Effector memory CD8-positive, alpha-beta T cell (primary cell): ENCODE data around the gene CARD19.

ENCODE experiments used
- ATAC-seq: fragments of 150-1000 bp; cut with Tn5 transposase; replicated peaks from 2 replicates; pipeline ENCODE4 v1.10.0; 2021; ENCODE audit warnings: mild to moderate bottlenecking, moderate library complexity
- DNase-seq, 3 experiments: peaks; one replicate each; pipeline ENCODE4 v3.0.0; 2021
- H3K27ac Mint-ChIP-seq, 2 donors: one replicate each; pipeline ENCODE4 v1.8.0; 2022; ENCODE audit warnings: mild to moderate bottlenecking in 2 of 2, mixed read lengths in 2 of 2, moderate library complexity in 2 of 2
- H3K27me3 Mint-ChIP-seq, 2 donors: one replicate each; pipeline ENCODE4 v1.8.0; 2022; ENCODE audit warnings: mixed read lengths in 2 of 2
- H3K36me3 Mint-ChIP-seq: one replicate; pipeline ENCODE4 v1.8.0; 2022; ENCODE audit warnings: mild to moderate bottlenecking, moderate library complexity, mixed read lengths; ENCODE audit not compliant: insufficient read depth
- H3K4me1 Mint-ChIP-seq, 2 donors: one replicate each; pipeline ENCODE4 v1.8.0; 2022; ENCODE audit warnings: low read depth in 2 of 2, mixed read lengths in 2 of 2
- H3K4me3 Mint-ChIP-seq, 2 donors: one replicate each; pipeline ENCODE4 v1.8.0; 2022; ENCODE audit warnings: mild to moderate bottlenecking in 2 of 2, mixed read lengths in 2 of 2, moderate library complexity in 2 of 2
- H3K9me3 Mint-ChIP-seq, 2 donors: one replicate each; pipeline ENCODE4 v1.8.0; 2022; ENCODE audit warnings: mixed read lengths in 2 of 2

The CARD19 gene

DNA sequence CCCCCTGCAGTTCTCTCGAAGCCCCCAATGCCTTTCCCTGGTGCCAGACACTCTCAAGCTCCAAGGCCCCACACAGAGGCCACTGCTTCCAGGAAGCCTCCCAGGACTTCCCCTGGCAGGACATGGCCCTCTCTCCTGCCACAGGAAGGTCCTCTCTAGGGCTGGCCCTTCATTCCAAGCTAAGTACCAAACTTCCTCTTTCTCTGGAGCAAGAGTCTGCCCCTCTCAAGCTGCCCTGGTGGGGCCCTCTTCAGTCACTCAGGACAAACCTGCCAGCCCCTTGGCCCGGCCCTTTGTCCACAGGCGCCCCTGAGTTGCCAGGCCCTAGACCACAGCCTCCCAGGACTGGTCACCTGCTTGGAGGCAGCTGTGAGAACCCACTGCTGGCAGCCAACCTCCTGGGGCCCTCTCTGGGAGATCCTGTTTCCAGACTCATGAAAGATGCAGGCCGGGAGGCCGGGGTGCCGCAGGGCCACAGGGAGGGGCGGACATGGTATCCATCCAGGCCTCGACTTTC, 31.4 kb downstream of the CARD19 start:
- no peak for DNase-seq
- H3K4me3 Mint-ChIP-seq = peak overlapping the region; percentile 52 to 75
- H3K9me3 Mint-ChIP-seq = no peaks in the 10 kb centered on the region
- H3K36me3 Mint-ChIP-seq = peaks cover 99% of the 10 kb centered on the region
- no peaks in the 10 kb centered on the region for H3K27me3 Mint-ChIP-seq
- peak overlapping the region; percentile 97 for H3K27ac Mint-ChIP-seq
- ATAC-seq = no peak
- H3K4me1 Mint-ChIP-seq = peaks cover 43 to 66% of the 10 kb centered on the region in 2 donors

DNA sequence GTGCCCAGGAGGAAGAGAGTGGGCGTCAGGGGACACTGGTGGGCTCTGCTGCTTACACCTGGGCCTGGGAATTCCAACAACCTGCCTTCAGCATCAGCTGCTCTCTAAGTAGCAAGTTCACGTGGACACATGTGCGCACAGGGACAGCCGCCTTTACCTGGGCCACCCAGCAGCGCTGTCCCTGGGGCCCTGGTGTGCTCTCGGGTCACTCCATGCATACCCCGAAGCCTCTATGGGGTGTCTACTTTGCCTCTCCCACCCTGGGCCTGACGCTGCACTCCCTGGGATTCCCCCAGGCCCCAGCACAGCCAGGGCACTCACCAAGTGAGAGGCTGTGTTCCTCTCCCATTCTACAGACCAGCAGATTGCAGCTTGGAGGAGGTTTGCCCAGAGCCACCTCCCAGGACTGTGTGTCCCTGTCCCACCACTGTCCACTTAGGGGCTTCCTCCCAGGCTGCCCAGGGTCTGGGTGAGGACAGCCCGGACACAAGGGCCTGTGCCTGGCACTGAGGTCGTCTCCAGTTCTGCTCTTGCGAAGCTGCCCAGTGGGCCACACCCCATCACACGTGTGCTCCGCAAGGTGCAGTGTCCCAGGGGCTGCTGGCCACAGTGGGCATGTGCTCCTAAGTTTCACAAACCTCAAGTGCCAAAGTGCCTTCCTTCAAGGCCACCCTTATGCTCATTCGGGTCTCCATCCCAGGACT, 32.1 kb downstream of the CARD19 start:
- ATAC-seq (no peak), DNase-seq (no peak)
- Mint-ChIP-seq H3K4me3 (peak overlapping the region in 1 of 2 donors; percentile 36), H3K9me3 (no peaks in the 10 kb centered on the region), H3K27ac (peak overlapping the region; percentile 97), H3K36me3 (peaks cover 99% of the 10 kb centered on the region), H3K27me3 (no peaks in the 10 kb centered on the region), H3K4me1 (peaks cover 48 to 73% of the 10 kb centered on the region in 2 donors)

DNA sequence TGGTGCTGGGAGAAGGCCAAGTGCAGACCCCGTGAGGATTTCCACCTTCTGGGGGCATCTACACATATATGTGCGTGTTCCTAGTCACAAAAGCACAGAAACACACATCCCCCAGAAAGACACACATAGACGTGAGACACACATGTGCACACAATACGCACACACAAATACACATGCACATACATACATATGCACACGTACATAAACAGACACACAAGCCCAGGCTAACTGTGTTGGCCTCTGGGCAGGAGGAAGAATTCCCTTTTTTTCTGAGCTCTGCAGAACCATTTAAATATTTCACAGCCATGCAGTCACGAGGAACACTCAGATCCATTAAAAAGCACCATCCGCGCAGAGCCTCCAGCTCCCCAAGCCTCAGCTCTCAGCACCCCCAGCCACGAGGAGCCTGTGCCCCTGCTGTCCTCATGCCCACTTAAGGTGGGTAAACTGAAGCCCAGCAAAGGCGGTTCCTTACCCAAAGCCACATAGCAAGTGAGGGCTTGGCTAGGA, 32.8 kb downstream of the CARD19 start:
- Mint-ChIP-seq H3K9me3 (no peaks in the 10 kb centered on the region), H3K4me1 (peaks cover 51 to 75% of the 10 kb centered on the region in 2 donors), H3K36me3 (peaks cover 99% of the 10 kb centered on the region), H3K27me3 (no peaks in the 10 kb centered on the region), H3K4me3 (peak overlapping the region in 1 of 2 donors; percentile 36), H3K27ac (peak overlapping the region; percentile 97)
- ATAC-seq (no peak), DNase-seq (no peak)

DNA sequence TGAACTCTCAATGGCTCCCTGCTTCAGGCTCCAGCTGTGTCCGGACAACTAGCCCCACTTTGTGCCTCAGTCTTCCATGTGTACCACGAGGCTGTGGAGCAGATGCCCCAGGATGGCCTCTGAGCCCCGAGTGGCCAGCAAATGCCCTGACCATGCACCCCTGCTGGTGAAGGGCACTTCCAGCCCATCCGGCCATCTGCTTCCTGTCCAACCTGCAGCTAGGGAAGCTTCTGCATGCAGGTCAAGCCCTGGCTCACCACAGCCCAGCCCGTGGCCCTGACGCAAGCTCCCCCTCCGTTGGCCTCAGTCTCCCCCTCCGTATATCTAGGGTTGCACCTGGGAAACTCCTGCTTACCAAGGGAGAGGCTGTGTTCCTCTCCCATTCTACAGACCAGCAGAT, 33.3 kb downstream of the CARD19 start:
- peaks cover 99% of the 10 kb centered on the region for H3K36me3 Mint-ChIP-seq
- ATAC-seq (no peak), DNase-seq (no peak)
- peak overlapping the region; percentile 3 to 13 for H3K4me3 Mint-ChIP-seq
- H3K4me1 Mint-ChIP-seq = peaks cover 51 to 74% of the 10 kb centered on the region in 2 donors
- H3K27me3 Mint-ChIP-seq = no peaks in the 10 kb centered on the region
- H3K9me3 Mint-ChIP-seq = no peaks in the 10 kb centered on the region
- H3K27ac Mint-ChIP-seq = peak overlapping the region; percentile 19 to 97

DNA sequence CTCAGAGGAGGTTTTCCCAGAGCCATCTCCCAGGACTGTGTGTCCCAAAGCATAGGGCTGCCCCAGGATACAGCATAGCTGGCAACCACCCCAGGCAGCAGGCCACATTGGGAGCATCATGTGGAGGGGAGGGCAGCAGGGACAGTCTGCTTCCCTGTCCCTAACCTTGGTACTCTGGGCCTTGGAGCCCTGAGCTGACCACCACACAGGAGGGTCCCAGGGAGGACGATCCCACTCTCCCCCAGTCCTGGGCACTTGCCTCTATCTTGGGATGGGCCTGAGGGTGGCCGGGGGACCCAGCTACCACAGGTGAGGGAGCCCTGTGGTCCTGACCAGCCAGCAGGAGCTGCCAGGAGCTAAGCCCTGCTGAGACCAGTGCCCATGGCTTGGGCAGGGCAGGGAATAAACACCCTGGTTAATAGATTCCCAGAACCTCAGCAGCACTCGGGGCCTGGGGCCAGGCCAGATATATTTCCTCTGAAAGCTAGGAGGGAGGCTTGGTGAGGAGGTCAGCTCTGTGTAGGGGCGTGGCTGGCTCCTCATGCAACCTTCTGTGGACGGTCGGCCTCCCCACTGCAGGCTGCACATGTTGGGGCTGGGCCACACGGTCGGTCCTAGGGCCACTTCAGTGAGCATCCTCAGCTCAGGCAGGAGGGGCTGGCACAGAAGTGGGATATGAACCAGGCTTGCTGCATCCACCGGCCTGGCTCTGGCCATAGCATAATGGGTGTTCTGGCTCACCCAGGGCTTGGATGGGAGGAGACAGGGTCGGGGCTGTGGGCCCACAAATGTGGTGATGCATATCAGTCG, 33.9 kb downstream of the CARD19 start:
- Mint-ChIP-seq H3K9me3 (no peaks in the 10 kb centered on the region), H3K27me3 (no peaks in the 10 kb centered on the region), H3K4me3 (peak overlapping the region; percentile 22 to 93), H3K4me1 (peaks cover 57 to 74% of the 10 kb centered on the region in 2 donors), H3K36me3 (peaks cover 99% of the 10 kb centered on the region), H3K27ac (peak overlapping the region; percentile 87 to 97)
- no peak for ATAC-seq
- no peak for DNase-seq

DNA sequence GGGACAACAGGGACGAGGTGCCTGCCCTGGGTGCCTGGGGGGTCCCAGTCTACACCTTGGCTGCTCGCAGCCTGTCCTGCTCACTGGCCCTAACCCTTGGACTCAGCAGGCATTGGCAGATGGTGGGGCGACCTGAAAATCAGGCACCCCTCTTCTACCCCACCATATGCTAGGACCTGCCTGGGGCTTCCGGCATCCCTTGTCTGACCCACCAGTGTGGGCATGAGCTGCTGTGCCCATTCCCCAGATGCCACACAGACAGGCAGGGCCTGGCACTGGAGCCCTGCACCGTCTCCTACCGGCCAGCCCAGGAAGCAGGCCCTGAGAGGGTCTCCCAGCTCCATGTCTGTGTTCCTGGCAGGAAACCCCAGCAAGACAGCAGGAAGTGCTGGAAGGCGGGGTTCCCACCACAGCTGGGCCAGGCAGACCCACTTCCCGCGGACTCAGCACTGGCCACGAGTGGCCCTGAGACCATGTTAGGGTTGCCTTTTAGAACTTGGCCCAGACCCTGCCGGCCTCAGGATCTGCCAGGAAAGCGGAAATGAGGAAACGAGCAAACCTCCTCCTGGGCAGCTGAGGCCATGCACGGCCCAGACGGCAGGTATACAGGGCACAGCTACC, 35.0 kb downstream of the CARD19 start:
- peak overlapping the region; percentile 87 to 97 for H3K27ac Mint-ChIP-seq
- no peaks in the 10 kb centered on the region for H3K27me3 Mint-ChIP-seq
- H3K4me3 Mint-ChIP-seq = peak overlapping the region; percentile 22 to 93
- DNase-seq = no peak
- H3K9me3 Mint-ChIP-seq = no peaks in the 10 kb centered on the region
- H3K36me3 Mint-ChIP-seq = peaks cover 88% of the 10 kb centered on the region
- H3K4me1 Mint-ChIP-seq = peaks cover 53 to 70% of the 10 kb centered on the region in 2 donors
- no peak for ATAC-seq

DNA sequence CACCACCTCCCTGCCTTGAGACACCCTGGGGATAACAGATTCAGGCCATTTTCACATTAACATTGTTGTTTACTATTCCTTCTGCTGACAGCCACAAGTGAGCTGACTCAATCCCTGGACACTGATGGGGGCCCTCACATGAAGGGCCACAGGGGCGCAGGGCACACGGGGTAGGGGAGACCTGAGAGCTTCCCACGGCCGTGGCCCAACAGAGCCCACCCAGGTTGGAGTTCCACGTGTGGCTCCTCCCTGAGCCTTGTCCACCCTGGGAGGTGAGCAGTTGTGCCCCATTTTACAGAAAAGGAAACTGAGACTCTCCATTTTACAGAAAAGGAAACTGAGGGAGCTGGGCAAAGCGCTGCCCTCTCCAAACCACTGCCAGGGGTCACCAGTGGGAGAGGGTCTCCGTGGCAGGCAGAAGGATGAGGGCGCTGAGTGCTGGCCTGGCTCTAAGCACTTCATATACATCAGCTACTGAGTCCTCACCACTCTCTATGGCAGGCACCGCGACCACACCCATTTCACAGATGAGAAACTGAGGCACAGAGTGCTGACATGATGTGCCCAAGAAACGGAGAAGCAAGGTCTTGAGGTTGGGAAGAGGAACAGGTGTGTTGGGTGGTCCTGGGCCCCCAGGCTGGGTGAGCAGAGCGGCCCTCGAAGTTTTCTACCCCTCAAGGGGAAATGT, 35.7 kb downstream of the CARD19 start:
- H3K4me1 Mint-ChIP-seq = peaks cover 45 to 65% of the 10 kb centered on the region in 2 donors
- H3K4me3 Mint-ChIP-seq = peak overlapping the region; percentile 91 to 93
- peaks cover 85% of the 10 kb centered on the region for H3K36me3 Mint-ChIP-seq

DNA sequence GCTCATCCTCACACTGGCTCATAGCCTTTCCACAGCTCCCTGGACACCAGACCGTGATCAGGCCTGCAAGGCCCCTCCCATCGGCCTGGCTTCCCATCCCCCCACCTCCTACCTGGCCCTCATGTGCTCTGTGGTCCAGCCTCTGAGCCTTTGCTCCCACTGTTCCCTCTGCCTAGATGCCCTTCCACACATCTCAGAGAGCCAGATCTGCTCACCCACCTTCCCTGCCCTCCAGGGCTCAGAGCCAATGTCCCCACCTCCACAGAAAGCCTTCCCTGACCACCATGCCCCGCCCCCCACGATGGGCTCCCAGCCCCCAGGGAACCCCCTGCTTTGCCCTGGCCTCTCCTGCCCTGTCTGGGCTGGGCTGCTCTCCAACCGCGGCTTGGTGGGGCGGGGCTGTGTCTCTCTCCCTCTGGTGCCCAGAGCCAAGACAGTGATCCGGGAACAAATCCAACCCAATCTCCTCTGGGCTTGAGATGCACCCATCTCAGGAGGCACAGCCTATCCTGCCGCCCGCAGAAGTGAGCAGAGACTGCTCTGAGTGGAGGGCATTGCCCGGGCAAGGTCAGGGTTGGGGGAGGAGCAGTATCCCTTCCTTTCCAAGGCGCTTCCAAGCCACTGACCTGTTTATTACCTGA, 36.4 kb downstream of the CARD19 start:
- Mint-ChIP-seq H3K27ac (peak overlapping the region; percentile 97 to 98), H3K4me1 (peaks cover 42 to 59% of the 10 kb centered on the region in 2 donors)
- ATAC-seq = no peak

More for the DNA sequence above, 35.7 kb downstream of the CARD19 start:
- no peak for ATAC-seq
- Mint-ChIP-seq H3K27me3 (no peaks in the 10 kb centered on the region), H3K27ac (peak overlapping the region; percentile 97 to 98), H3K9me3 (no peaks in the 10 kb centered on the region)
- no peak for DNase-seq

DNA sequence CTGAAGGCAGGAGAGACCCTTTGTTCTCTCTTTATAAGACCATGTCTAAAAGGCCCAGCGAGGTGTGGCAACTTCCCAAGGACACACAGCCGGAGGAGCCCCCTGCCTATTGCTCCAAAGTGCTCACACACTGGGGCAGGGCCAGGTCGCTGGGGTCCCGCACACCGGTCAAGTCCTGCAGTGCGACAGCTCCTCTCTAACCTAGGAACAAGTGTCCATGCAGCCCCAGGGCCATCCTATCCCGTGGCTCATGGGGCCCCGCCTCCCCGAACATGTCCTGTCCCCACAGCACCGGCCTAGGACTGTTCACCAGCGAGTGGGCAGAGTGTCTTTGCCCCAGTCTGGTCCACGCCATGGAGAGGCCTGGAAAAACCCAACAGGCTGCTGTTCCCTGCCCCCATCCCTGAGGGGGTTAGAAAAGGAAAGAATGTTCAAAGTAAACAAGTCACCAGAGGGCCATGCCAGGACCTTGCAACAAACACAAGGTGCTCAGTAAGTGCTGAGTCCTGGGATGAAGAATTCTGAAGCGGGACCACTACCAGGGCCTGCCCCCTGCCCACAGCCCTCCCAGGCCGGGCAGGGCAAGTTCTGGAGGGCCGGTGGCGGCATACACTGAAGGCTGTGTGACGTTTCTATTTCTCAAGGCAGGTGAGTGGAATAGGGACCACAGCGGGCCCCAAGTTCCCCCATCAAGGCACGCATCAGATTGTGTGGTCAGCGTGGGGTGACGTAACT, 37.1 kb downstream of the CARD19 start:
- Mint-ChIP-seq H3K9me3 (no peaks in the 10 kb centered on the region), H3K36me3 (peaks cover 77% of the 10 kb centered on the region), H3K4me3 (peak overlapping the region; percentile 91 to 93), H3K27ac (peak overlapping the region; percentile 97 to 98), H3K27me3 (no peaks in the 10 kb centered on the region), H3K4me1 (peaks cover 42 to 53% of the 10 kb centered on the region in 2 donors)
- ATAC-seq (peak; percentile 45), DNase-seq (peak in 1 of 3 experiments; percentile 68)

More for the DNA sequence above, 36.4 kb downstream of the CARD19 start:
- no peak for DNase-seq
- Mint-ChIP-seq H3K36me3 (peaks cover 80% of the 10 kb centered on the region), H3K9me3 (no peaks in the 10 kb centered on the region), H3K27me3 (no peaks in the 10 kb centered on the region), H3K4me3 (peak overlapping the region; percentile 91 to 93)

DNA sequence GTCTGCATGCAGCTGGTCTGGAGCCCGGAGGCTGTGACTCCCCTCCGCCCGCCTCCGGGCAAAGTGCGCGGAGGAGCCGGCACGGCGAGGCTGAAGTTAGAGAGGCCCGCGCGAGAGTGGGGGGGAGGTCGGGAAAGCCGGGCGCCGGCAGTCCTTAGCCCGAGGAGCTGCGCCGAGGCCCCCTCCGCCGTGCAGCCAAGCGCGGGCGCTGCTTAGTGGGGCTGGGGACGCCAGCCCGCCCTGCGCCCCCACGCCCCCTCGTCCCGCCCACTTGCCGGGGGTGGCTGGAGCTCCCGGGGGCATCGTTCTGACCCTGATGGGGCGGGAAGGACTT, 37.6 kb downstream of the CARD19 start:
- ATAC-seq = no peak
- Mint-ChIP-seq H3K4me1 (peaks cover 38 to 48% of the 10 kb centered on the region in 2 donors), H3K4me3 (peak overlapping the region; percentile 91 to 93), H3K27me3 (no peaks in the 10 kb centered on the region), H3K27ac (peak overlapping the region; percentile 97 to 98), H3K9me3 (no peaks in the 10 kb centered on the region), H3K36me3 (peaks cover 71% of the 10 kb centered on the region)
- DNase-seq = peak in 2 of 3 experiments; percentile 55 to 66

DNA sequence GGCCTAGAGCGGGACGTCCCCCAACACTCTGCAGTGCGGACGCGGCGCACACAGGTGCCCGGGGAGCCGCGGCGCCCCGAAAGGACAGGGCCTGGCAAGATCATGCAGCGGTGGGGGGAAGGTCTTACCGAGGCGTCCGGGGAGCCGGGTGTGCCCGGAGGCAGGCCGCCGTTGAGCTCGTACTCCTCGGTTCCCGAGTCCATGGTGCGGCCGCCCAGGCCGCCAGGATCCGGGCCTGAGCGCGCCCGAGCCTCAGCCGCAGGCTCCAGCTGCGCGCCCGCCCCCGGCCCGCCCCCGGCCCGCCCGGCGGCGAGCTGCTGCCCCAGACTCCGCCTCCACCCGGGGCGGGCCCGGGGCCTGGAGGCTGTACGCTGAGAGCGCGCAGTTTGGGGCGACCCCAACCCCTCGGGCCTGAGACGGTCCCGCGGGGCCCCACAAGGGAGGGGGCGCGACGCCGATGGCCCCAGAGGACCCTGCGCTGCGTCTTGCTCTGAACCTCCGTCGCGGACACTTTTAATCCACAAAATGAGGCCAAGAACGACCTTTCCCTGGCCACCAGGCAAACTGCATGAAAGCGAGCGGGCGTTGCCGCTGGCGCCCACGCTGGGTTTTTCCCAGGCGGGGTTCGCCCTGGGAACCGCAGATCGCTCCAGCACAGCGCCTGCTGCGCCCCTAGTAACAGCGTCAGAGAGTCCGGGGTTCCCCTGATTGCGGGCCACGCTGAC, 38.2 kb downstream of the CARD19 start, which contains the start of gene NINJ1:
Gene NINJ1 (minus strand): TSS at position 237 of the 725 bp plus-strand sequence. CDS start 34 bp downstream, at position 203.
- Mint-ChIP-seq H3K27ac (peak within 1 kb of the TSS; percentile 97 to 98), H3K36me3 (peaks cover 66% of the 10 kb centered on the region), H3K4me3 (peak within 1 kb of the TSS; percentile 91 to 93), H3K4me1 (peaks cover 35 to 44% of the 10 kb centered on the region in 2 donors), H3K9me3 (no peaks in the 10 kb centered on the region), H3K27me3 (no peaks in the 10 kb centered on the region)
- DNase-seq (peak; percentile 82 to 87 (median 84)), ATAC-seq (peak; percentile 78)
